ENCODE data around the gene AVEN.

AVEN gene

DNA sequence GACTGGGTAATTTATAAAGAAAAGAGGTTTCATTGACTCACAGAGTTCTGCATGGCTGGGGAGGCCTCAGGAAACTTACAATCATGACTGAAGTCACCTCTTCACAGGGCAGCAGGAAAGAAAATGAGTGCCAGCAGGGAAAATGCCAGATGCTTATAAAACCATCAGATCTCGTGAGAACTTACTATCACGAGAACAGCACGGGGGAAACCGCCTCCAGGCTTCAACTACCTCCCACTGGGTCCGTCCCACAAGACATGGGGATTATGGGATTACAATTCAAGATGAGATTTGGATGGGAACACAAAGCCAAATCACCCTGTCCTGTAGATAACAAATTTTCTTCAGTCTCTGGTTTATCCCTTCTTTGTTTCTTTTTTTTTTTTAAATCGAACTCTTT, 31.0 kb upstream of the AVEN start:
- Histone ChIP-seq H3F3A (ENCODE audit: low read depth) (no peaks in the 10 kb centered on the region), H3K9me2 (replicated peaks; ENCODE audit: low read depth, low read length) (no peaks in the 10 kb centered on the region), H3K4me3 (ENCODE audit: low read length, poor library complexity, severe bottlenecking) (no peak overlapping the region), H3K9ac (ENCODE audit: low read depth, low read length, poor library complexity, severe bottlenecking) (no peak overlapping the region), H3K79me2 (ENCODE audit: insufficient read depth, low read length) (no peaks in the 10 kb centered on the region), H2AFZ (ENCODE audit: low read length) (no peak overlapping the region), H3K4me2 (ENCODE audit: low read depth, low read length, poor library complexity, severe bottlenecking) (no peak overlapping the region), H4K20me1 (ENCODE audit: insufficient read depth, low read length, poor library complexity, severe bottlenecking) (no peaks in the 10 kb centered on the region), H3K27me3 (ENCODE audit: insufficient read depth, low read length, poor library complexity, severe bottlenecking) (no peaks in the 10 kb centered on the region), H3K4me1 (ENCODE audit: insufficient read depth, low read length, poor library complexity, severe bottlenecking) (no peaks in the 10 kb centered on the region), H3K36me3 (ENCODE audit: insufficient read depth, low read length) (no peaks in the 10 kb centered on the region), H3K9me3 (ENCODE audit: insufficient read depth, low read depth, low read length) (no peaks in the 10 kb centered on the region)
- TF ChIP-seq EZH2phosphoT487 (IDR thresholded peaks at IDR 0.05; ENCODE audit: borderline replicate concordance), result no peak
- TF ChIP-seq, protein P1, sequence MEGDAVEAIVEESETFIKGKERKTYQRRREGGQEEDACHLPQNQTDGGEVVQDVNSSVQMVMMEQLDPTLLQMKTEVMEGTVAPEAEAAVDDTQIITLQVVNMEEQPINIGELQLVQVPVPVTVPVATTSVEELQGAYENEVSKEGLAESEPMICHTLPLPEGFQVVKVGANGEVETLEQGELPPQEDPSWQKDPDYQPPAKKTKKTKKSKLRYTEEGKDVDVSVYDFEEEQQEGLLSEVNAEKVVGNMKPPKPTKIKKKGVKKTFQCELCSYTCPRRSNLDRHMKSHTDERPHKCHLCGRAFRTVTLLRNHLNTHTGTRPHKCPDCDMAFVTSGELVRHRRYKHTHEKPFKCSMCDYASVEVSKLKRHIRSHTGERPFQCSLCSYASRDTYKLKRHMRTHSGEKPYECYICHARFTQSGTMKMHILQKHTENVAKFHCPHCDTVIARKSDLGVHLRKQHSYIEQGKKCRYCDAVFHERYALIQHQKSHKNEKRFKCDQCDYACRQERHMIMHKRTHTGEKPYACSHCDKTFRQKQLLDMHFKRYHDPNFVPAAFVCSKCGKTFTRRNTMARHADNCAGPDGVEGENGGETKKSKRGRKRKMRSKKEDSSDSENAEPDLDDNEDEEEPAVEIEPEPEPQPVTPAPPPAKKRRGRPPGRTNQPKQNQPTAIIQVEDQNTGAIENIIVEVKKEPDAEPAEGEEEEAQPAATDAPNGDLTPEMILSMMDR (conservative IDR thresholded peaks at IDR 0.05; ENCODE audit: low read length), result no peak

DNA sequence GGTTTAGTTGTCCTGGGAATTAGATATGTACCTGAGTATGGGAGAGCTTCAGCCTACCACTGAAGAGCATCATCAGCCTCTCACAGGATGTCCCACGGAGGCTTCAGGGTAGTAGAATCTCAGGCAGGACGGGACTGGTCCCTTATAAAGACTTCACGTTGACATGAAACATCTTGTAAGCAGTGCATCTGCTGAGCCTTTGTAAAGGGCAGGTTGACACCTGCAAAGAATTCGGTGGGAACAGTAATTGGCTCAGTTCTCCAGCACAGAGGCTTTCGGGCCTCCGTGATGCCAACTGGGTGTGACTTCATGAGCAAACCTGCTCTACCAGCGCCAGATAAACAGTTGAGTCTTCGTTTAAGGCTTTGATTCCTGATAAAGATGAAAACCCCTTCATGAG, 26.9 kb upstream of the AVEN start:
- peaks cover 5% of the 10 kb centered on the region for H3K4me1 ChIP-seq (ENCODE audit: insufficient read depth, low read length, poor library complexity, severe bottlenecking)
- no peaks in the 10 kb centered on the region for H4K20me1 ChIP-seq (ENCODE audit: insufficient read depth, low read length, poor library complexity, severe bottlenecking)
- TF ChIP-seq, protein P1 (conservative IDR thresholded peaks at IDR 0.05; ENCODE audit: low read length), result no peak
- no peak for TF ChIP-seq EZH2phosphoT487 (IDR thresholded peaks at IDR 0.05; ENCODE audit: borderline replicate concordance)
- H3K4me2 ChIP-seq (ENCODE audit: low read depth, low read length, poor library complexity, severe bottlenecking), result no peak overlapping the region
- no peak overlapping the region for H2AFZ ChIP-seq (ENCODE audit: low read length)
- H3K36me3 ChIP-seq (ENCODE audit: insufficient read depth, low read length), result no peaks in the 10 kb centered on the region
- no peaks in the 10 kb centered on the region for H3K9me2 ChIP-seq (replicated peaks; ENCODE audit: low read depth, low read length)
- no peaks in the 10 kb centered on the region for H3K27me3 ChIP-seq (ENCODE audit: insufficient read depth, low read length, poor library complexity, severe bottlenecking)
- H3K79me2 ChIP-seq (ENCODE audit: insufficient read depth, low read length), result no peaks in the 10 kb centered on the region
- H3K4me3 ChIP-seq (ENCODE audit: low read length, poor library complexity, severe bottlenecking), result no peak overlapping the region
- H3F3A ChIP-seq (ENCODE audit: low read depth), result no peaks in the 10 kb centered on the region
- no peak overlapping the region for H3K9ac ChIP-seq (ENCODE audit: low read depth, low read length, poor library complexity, severe bottlenecking)
- H3K9me3 ChIP-seq (ENCODE audit: insufficient read depth, low read depth, low read length), result no peaks in the 10 kb centered on the region

DNA sequence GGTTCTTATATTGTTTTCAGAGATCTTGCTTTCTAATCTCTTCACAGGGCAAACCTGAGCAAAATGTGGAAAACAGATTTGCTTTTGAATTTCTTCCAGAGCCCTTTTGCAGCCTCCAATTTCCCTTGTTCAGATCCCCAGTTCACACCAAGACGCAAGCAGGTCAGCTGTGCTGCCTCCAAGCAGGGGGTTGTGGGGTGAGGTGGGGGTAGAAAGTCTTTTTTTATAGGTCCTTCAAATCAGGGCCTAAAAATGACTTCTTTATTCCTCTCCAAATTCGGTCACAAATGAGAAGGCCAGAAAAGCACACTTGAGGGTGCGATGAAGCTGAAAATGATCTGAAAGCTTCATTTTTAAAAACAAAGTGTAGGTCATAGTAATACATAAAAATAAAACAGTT, 26.3 kb upstream of the AVEN start:
- Histone ChIP-seq H3K27me3 (ENCODE audit: insufficient read depth, low read length, poor library complexity, severe bottlenecking) (no peaks in the 10 kb centered on the region), H4K20me1 (ENCODE audit: insufficient read depth, low read length, poor library complexity, severe bottlenecking) (no peaks in the 10 kb centered on the region), H2AFZ (ENCODE audit: low read length) (no peak overlapping the region), H3K9ac (ENCODE audit: low read depth, low read length, poor library complexity, severe bottlenecking) (no peak overlapping the region), H3F3A (ENCODE audit: low read depth) (no peaks in the 10 kb centered on the region), H3K4me3 (ENCODE audit: low read length, poor library complexity, severe bottlenecking) (no peak overlapping the region), H3K9me2 (replicated peaks; ENCODE audit: low read depth, low read length) (no peaks in the 10 kb centered on the region), H3K4me1 (ENCODE audit: insufficient read depth, low read length, poor library complexity, severe bottlenecking) (peaks cover 5% of the 10 kb centered on the region), H3K36me3 (ENCODE audit: insufficient read depth, low read length) (no peaks in the 10 kb centered on the region), H3K79me2 (ENCODE audit: insufficient read depth, low read length) (no peaks in the 10 kb centered on the region), H3K4me2 (ENCODE audit: low read depth, low read length, poor library complexity, severe bottlenecking) (no peak overlapping the region), H3K9me3 (ENCODE audit: insufficient read depth, low read depth, low read length) (no peaks in the 10 kb centered on the region)
- TF ChIP-seq, protein P1 (conservative IDR thresholded peaks at IDR 0.05; ENCODE audit: low read length), result no peak
- TF ChIP-seq EZH2phosphoT487 (IDR thresholded peaks at IDR 0.05; ENCODE audit: borderline replicate concordance), result no peak
